Fibroblast of lung (primary cell): ENCODE results near the gene TNIP1. TPM values are rescaled to one million over a fixed set of nuclear protein-coding genes. Genes with fewer than 3 reads are reported as not detected.

Experiments used
- DNase-seq, 2 donors: peaks; one replicate each; pipeline versions ENCODE4 v3.0.0 to v3.0.0-alpha.2; 2010; ENCODE audit warnings: low read depth in 2 of 2
- H2AFZ ChIP-seq: 2 replicates; pipeline ENCODE4 v1.5.1; 2012; ENCODE audit warnings: low read length, control low read depth, inconsistent platforms
- H3K27ac ChIP-seq: 2 replicates; pipeline ENCODE4 v1.5.1; 2011; ENCODE audit warnings: low read length, control low read depth; ENCODE audit not compliant: insufficient read depth
- H3K27me3 ChIP-seq: 2 replicates; pipeline ENCODE4 v1.5.1; 2011; ENCODE audit warnings: mild to moderate bottlenecking, low read length; ENCODE audit not compliant: control insufficient read depth, insufficient read depth
- H3K36me3 ChIP-seq: 2 replicates; pipeline ENCODE4 v1.5.1; 2011; ENCODE audit warnings: low read length; ENCODE audit not compliant: control insufficient read depth, insufficient read depth
- H3K4me1 ChIP-seq: 2 replicates; pipeline ENCODE4 v1.5.1; 2011; ENCODE audit warnings: low read length; ENCODE audit not compliant: control insufficient read depth, insufficient read depth; ENCODE audit errors: extremely low read depth
- H3K4me2 ChIP-seq: 2 replicates; pipeline ENCODE4 v1.5.1; 2011; ENCODE audit warnings: low read length, control low read depth; ENCODE audit not compliant: insufficient read depth; ENCODE audit errors: extremely low read depth
- H3K4me3 ChIP-seq, 4 experiments: fragments of 200-600 bp in 1 of 4; sonication (generic) in 1 of 4; replicated peaks in 1 of 4; 2 replicates each; pipeline ENCODE4 v1.5.1; 2011 to 2016; ENCODE audit warnings: low read length in 4 of 4, low read depth in 3 of 4, mild to moderate bottlenecking in 3 of 4, control low read depth in 2 of 4, inconsistent platforms in 1 of 4, mixed read lengths in 1 of 4; ENCODE audit not compliant: insufficient read depth in 1 of 4; ENCODE audit errors: control extremely low read depth in 1 of 4
- H3K79me2 ChIP-seq: 2 replicates; pipeline ENCODE4 v1.5.1; 2012; ENCODE audit warnings: mild to moderate bottlenecking, low read length, inconsistent platforms; ENCODE audit not compliant: control insufficient read depth, insufficient read depth
- H3K9ac ChIP-seq: 2 replicates; pipeline ENCODE4 v1.5.1; 2011; ENCODE audit warnings: mild to moderate bottlenecking, low read length, control low read depth; ENCODE audit not compliant: insufficient read depth
- H3K9me3 ChIP-seq: 2 replicates; pipeline ENCODE4 v1.5.1; 2012; ENCODE audit warnings: low read depth, low read length; ENCODE audit not compliant: control insufficient read depth, insufficient read depth
- H4K20me1 ChIP-seq: 2 replicates; pipeline ENCODE4 v1.5.1; 2011; ENCODE audit warnings: low read length; ENCODE audit not compliant: control insufficient read depth, insufficient read depth; ENCODE audit errors: extremely low read depth
- CTCF ChIP-seq, 2 donors: IDR thresholded peaks in 1 of 2; conservative IDR thresholded peaks in 1 of 2; 1 replicate in 1 of 2; 2 replicates in 1 of 2; pipeline ENCODE4 v1.5.1; 2011 to 2012; ENCODE audit warnings: low read length in 2 of 2, control low read depth in 1 of 2, inconsistent platforms in 1 of 2, low read depth in 1 of 2, mild to moderate bottlenecking in 1 of 2
- EZH2 ChIP-seq: IDR thresholded peaks from 2 replicates; pipeline ENCODE4 v1.5.1; 2012; ENCODE audit warnings: low read length, control low read depth, mild to moderate bottlenecking; ENCODE audit errors: missing control alignments
- polyA plus RNA-seq, 2 donors: library from polyadenylated mRNA; depleted of rRNA in 1 of 2; stranded (reverse) in 1 of 2; unstranded in 1 of 2; fragments of >200 nt; gene quantifications; 2 replicates each; pipeline ENCODE4 v1.2.1, GENCODE V29; 2011 to 2012; ENCODE audit warnings: missing spikeins in 1 of 2
- total RNA-seq: library from RNA; depleted of rRNA; stranded (reverse); fragments of >200 nt; gene quantifications from 2 replicates; pipeline ENCODE4 v1.2.1, GENCODE V29; 2014

Gene TNIP1
- total and polyA plus RNA-seq, 2 donors (not counting 1 experiment from before 2014, with no cell fraction given): 47.2 to 59.1 TPM

- H2AFZ ChIP-seq: no peak overlapping the region
- no peak overlapping the region for H3K4me3 ChIP-seq
- TF ChIP-seq EZH2 (no peak), CTCF (conservative IDR thresholded peaks at IDR 0.05 in 1 of 2, IDR thresholded peaks at IDR 0.05 in 1 of 2; ENCODE audit: low read depth in 1 of 2, low read length in 2 of 2) (no peak)
- no peak overlapping the region for H3K9ac ChIP-seq
- H3K4me1 ChIP-seq: peaks cover 19% of the 10 kb centered on the region
- no peaks in the 10 kb centered on the region for H3K9me3 ChIP-seq
- H3K4me2 ChIP-seq: no peak overlapping the region
- no peak overlapping the region for H3K27ac ChIP-seq
- DNase-seq: no peak
- no peaks in the 10 kb centered on the region for H4K20me1 ChIP-seq
- H3K36me3 ChIP-seq: peaks cover 16% of the 10 kb centered on the region
- no peaks in the 10 kb centered on the region for H3K79me2 ChIP-seq
- no peaks in the 10 kb centered on the region for H3K27me3 ChIP-seq
Measured at GRCh38 chr5:151028717-151029116, 52.1 kb downstream of the TNIP1 start.

GRCh38 chr5:151027961-151028479, 52.8 kb downstream of the TNIP1 start:
- Histone ChIP-seq H3K79me2 (no peaks in the 10 kb centered on the region), H3K9me3 (no peaks in the 10 kb centered on the region), H3K4me1 (peaks cover 25% of the 10 kb centered on the region), H2AFZ (no peak overlapping the region), H3K27ac (no peak overlapping the region), H3K9ac (no peak overlapping the region), H4K20me1 (no peaks in the 10 kb centered on the region), H3K27me3 (no peaks in the 10 kb centered on the region), H3K36me3 (peaks cover 15% of the 10 kb centered on the region), H3K4me3 (no peak overlapping the region), H3K4me2 (no peak overlapping the region)
- no peak for TF ChIP-seq CTCF (conservative IDR thresholded peaks at IDR 0.05 in 1 of 2, IDR thresholded peaks at IDR 0.05 in 1 of 2; ENCODE audit: low read depth in 1 of 2, low read length in 2 of 2)
- no peak for TF ChIP-seq EZH2
- DNase-seq: no peak

GRCh38 chr5:151026679-151027078, 54.2 kb downstream of the TNIP1 start:
- Histone ChIP-seq H3K27ac (no peak overlapping the region), H3K9ac (no peak overlapping the region), H4K20me1 (no peaks in the 10 kb centered on the region), H3K27me3 (no peaks in the 10 kb centered on the region), H3K4me2 (no peak overlapping the region), H3K9me3 (no peaks in the 10 kb centered on the region), H3K36me3 (peaks cover 13% of the 10 kb centered on the region), H2AFZ (no peak overlapping the region), H3K4me1 (peaks cover 34% of the 10 kb centered on the region), H3K4me3 (no peak overlapping the region), H3K79me2 (no peaks in the 10 kb centered on the region)
- DNase-seq: no peak
- TF ChIP-seq EZH2: no peak
- TF ChIP-seq CTCF (conservative IDR thresholded peaks at IDR 0.05 in 1 of 2, IDR thresholded peaks at IDR 0.05 in 1 of 2; ENCODE audit: low read depth in 1 of 2, low read length in 2 of 2): no peak
